Measurements from ENCODE around the gene MAP3K5.

The MAP3K5 gene

DNA sequence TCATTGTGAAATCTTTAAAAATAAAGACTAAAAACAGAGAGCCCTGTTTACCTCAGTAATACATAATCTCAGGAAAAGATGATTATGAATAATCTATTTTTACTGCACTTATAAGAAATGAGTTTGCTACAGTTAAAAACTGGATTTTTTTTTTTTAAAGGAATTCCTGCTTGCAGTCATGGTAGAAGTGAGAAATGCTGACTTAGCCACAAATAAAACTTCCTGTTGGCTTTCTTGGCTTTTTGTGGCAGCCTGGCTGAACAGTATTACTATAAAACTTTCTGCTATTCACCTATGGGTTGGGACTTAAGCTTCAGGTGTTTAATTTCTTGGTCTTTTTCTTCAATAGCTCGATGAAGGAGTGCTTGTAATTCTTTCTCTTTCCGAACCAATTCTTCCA is 230.1 kb downstream of the MAP3K5 start:
- DNase-seq, result no peak

DNA sequence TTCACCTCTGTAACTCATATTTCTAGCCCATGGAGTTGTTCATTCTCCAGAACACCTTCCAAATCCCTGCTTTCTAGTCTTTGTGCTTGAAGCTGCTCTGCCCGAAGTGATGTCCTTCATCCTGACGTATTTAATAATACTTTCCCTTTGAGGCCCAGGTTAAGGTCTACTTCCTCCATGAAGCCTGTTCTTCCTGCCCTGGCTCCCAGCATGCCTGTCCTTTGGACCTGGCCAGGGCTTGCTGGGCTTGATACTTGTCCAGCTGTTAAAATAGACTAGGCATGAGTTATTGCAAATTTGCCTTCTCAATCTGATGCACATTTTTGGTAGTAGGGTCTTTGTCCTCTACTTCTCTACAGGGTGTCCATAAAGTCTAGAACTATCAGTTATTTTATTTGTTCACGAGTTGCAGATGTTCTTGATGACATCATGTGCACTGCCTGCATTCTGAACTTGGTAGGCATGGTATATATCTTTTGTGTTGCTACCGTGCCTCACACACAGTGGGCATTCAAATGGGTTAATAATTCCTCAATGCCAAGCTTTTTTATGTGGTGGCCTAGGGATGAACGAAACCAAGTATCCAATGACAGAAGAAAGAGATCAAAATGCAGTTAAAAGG is 239.0 kb downstream of the MAP3K5 start:
- no peak for DNase-seq

- no peak for DNase-seq
Observed at GRCh38 chr6:136552054-136552453, 240.2 kb downstream of the MAP3K5 start.

- DNase-seq, result no peak
Observed at GRCh38 chr6:136551103-136551502, 241.2 kb downstream of the MAP3K5 start.

DNA sequence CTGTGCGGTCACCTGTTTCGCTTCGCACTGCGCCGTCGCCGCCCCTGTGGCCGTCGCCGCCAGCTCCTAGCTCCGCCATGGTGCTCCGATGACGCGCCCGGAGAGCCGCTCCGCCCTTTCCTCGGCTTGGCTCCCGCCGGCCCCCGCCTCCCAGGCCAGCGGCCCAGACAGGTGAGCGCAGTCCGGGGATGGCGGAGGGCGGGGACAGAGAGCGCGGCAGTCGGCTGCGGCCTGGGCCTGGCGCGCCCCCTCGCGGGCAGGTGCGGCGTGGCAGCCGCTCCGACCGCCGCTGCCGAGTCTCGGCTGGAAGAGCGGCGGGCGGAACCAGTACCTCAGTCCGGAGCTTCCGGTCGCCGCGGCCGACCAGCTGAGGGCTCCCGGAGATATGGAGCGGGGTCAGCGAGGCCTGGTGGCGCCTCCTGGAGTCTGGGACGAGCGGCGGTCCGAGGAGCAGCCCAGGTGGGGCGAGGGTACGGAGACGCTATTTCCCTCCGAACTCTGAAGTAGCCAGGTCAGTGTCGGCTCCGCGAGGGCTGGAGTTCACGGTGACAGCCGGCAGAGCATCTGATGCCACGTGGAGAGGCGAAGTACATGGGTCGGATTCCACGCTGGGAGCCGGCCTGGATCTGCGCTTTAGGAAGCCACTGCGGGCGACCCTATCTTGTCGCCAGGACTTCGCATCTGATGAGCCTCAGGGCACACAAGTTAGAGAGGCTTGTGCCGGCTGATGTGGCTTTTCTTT is 241.8 kb downstream of the MAP3K5 start, which contains the start of gene MAP7:
Gene MAP7, minus strand, starts transcription at position 93 of the 742 bp plus-strand sequence. Its CDS starts 14 bp downstream, at position 79.
- peak; percentile 24 for DNase-seq

- DNase-seq, result no peak
Observed at GRCh38 chr6:136550045-136550329, 242.3 kb downstream of the MAP3K5 start.

GRCh38 chr6:136549300-136550044 is 242.8 kb downstream of the MAP3K5 start:
- no peak for DNase-seq

GRCh38 chr6:136548582-136549299 is 243.5 kb downstream of the MAP3K5 start:
- no peak for DNase-seq

GRCh38 chr6:136547871-136548270 is 244.4 kb downstream of the MAP3K5 start:
- DNase-seq, result no peak

- DNase-seq, result no peak
Observed at GRCh38 chr6:136547336-136547735, 244.9 kb downstream of the MAP3K5 start.

GRCh38 chr6:136546331-136546730 is 245.9 kb downstream of the MAP3K5 start:
- DNase-seq, result no peak

GRCh38 chr6:136544326-136544725 is 248.0 kb downstream of the MAP3K5 start:
- no peak for DNase-seq

DNA sequence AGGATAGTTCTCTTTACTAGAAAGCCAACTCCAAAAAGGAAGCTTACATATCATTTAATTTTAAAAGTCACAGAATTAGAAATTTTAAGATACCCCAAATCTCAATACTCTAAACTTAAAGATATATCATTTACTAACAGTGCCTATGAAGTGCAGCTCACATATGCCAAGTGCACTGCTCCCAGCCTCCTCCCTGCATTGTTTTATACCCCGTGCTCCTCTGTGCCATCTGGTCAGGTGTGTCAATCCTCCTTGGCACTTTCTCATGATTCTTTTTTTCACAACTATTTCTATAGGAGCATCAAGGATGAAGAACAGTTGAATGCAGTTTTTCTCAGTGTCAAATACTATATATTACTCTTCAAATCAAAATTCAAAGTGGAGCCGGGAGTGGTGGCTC is 250.9 kb downstream of the MAP3K5 start:
- DNase-seq, result no peak

DNA sequence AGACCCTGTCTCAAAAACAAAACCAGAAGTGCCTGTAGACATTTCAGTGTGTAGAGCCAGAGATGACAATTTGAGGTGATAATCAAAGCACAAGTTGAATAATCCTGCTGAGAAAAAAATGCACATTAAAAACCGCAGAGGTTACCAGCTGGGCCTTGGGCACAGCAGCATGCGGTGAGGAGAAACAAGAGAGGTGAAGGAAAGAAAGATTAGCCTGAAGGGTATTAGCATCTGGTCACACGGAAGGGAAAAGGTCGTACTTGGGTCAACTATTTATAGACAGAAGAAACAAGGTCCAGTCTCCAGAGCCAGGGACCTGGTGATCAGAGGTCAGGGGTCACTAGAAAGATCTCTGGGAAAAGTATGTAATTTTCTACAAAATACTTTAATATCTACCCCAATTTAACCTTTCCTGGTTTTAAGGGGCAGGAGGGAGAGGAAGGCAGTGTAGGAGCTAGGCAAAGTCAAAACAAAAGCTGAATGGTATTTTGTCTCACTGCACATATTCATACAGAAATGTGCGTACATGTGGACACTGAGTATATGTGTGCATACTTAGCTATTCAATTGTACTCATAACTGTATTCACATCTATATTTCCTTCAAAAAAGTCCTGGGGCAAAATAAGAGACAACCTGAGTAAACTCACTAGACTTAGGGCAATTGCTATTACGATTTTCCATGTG is 252.2 kb downstream of the MAP3K5 start:
- no peak for DNase-seq

DNA sequence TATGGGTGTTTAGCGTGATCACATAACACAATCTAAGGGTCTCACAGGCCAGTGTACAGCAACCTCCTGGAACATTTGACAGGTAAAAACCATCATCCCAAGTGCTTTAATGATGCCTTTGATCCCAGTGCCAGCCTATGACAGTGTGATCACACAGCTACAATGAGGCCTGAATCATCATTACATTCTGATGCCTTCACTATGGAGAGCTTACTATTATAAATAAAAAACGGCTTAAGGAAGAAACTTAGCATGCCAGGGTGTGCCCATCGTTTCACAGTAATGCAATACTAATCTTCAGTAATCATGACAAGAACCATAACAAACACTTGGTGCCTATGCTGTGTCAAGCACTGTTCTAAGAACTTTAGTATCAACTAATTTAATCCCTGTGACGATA is 253.4 kb downstream of the MAP3K5 start:
- DNase-seq, result no peak

- no peak for DNase-seq
Observed at GRCh38 chr6:136535880-136536650, 256.2 kb downstream of the MAP3K5 start.

GRCh38 chr6:136535017-136535765 is 257.1 kb downstream of the MAP3K5 start:
- no peak for DNase-seq

- no peak for DNase-seq
Observed at GRCh38 chr6:136534268-136534667, 258.0 kb downstream of the MAP3K5 start.

- no peak for DNase-seq
Observed at GRCh38 chr6:136533487-136533886, 258.8 kb downstream of the MAP3K5 start.

DNA sequence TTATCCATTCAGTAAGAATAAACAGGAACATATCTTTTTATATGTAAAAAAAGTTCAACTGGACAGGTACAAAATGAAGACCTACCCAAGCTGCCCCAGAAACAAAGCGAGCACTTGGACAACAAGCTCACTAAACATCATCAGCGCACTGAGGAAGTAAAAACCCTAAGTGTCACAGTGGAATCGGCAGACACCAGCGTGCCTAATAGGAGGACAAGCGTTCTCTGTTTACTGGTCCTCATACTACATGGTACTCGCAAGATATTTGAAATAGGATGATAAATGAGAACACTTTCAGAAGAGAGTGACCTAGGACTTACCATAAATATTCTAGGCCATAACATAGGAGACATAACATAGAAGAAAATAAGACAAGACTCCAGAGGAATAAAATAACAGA is 260.2 kb downstream of the MAP3K5 start:
- no peak for DNase-seq

GRCh38 chr6:136529710-136530109 is 262.6 kb downstream of the MAP3K5 start:
- no peak for DNase-seq

All from effector CD8-positive, alpha-beta T cell (primary cell).